OCI-LY3 (cell line): Measurements from ENCODE around the gene TMEM91.

Source experiments
- H2AFZ ChIP-seq: fragments of 200-600, 300-600 bp; shearing (Covaris generic); 2 replicates; pipeline ENCODE4 v1.6.0; 2014; ENCODE audit warnings: antibody characterized with exemption, low read depth, low read length
- H3K27ac ChIP-seq: fragments of 200-600, 300-600 bp; sonication (generic); 2 replicates; pipeline ENCODE4 v1.5.1; 2014; ENCODE audit warnings: mild to moderate bottlenecking, low read length, moderate library complexity, mixed read lengths
- H3K27me3 ChIP-seq: fragments of 200-600, 300-600 bp; sonication (generic); 2 replicates; pipeline ENCODE4 v1.6.1; 2014; ENCODE audit warnings: low read depth, low read length, mixed read lengths
- H3K36me3 ChIP-seq: fragments of 200-600, 300-600 bp; sonication (generic); replicated peaks from 2 replicates; pipeline ENCODE3; 2014; ENCODE audit warnings: low read depth, low read length, mixed read lengths
- H3K4me1 ChIP-seq: fragments of 300-600, 200-600 bp; sonication (generic); 2 replicates; pipeline ENCODE4 v1.6.1; 2014; ENCODE audit warnings: low read length, mixed read lengths
- H3K4me2 ChIP-seq: fragments of 200-600, 300-600 bp; sonication (generic); 2 replicates; pipeline ENCODE4 v1.6.1; 2014; ENCODE audit warnings: low read length, mixed read lengths
- H3K4me3 ChIP-seq: fragments of 300-600, 200-600 bp; sonication (generic); 2 replicates; pipeline ENCODE4 v1.5.1; 2014; ENCODE audit warnings: antibody characterized with exemption, mild to moderate bottlenecking, low read length, moderate library complexity
- H3K79me2 ChIP-seq: fragments of 300-600, 200-600 bp; shearing (Covaris generic); 2 replicates; pipeline ENCODE4 v1.6.1; 2014; ENCODE audit warnings: mild to moderate bottlenecking, low read length, mixed read lengths
- H3K9ac ChIP-seq: fragments of 300-600, 200-600 bp; shearing (Covaris generic); 2 replicates; pipeline ENCODE4 v1.6.0; 2014; ENCODE audit warnings: mild to moderate bottlenecking, low read length, moderate library complexity
- H3K9me3 ChIP-seq: fragments of 200-600, 300-600 bp; shearing (Covaris generic); 2 replicates; pipeline ENCODE4 v1.6.1; 2014; ENCODE audit warnings: low read length, mixed read lengths; ENCODE audit not compliant: insufficient read depth
- H4K20me1 ChIP-seq: fragments of 200-600, 300-600 bp; sonication (generic); 2 replicates; pipeline ENCODE4 v1.6.1; 2016; ENCODE audit warnings: low read length, mixed read lengths; ENCODE audit not compliant: insufficient read depth
- EZH2phosphoT487 ChIP-seq: fragments of 200-600 bp; shearing (Covaris generic); IDR thresholded peaks from 2 replicates; pipeline ENCODE4 v1.6.1; 2018; ENCODE audit warnings: antibody characterized with exemption, mixed run types, low read depth
- TF ChIP-seq, protein P1 (sequence below): fragments of 200-600, 300-600 bp; sonication (generic); IDR thresholded peaks from 2 replicates; pipeline ENCODE4 v1.5.1; 2014; ENCODE audit warnings: antibody characterized with exemption, low read length, low read depth

The TMEM91 gene

DNA sequence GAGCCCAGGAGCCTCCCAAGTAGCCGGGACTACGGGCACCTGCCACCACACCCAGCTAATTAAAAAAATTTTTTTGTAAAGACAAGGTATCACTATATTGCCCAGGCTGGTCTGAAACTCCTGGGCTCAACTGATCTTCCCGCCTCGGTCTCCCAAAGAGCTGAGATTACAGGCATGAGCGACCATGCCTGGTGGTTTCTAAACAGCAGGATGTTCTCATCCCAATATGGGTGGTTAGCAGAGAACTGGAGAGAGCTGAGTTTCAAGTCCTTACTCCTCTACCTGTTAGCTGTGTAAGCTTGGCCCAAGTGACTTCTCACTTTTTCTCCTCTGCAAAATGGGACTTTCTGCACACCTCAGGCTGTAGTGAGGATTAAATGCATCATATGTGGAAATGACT, 8.0 kb downstream of the TMEM91 start:
- H3K4me3 ChIP-seq: no peak overlapping the region
- H3K27me3 ChIP-seq: no peaks in the 10 kb centered on the region
- H3K4me2 ChIP-seq: no peak overlapping the region
- H3K9me3 ChIP-seq: no peaks in the 10 kb centered on the region
- H3K9ac ChIP-seq: no peak overlapping the region
- no peaks in the 10 kb centered on the region for H3K79me2 ChIP-seq
- no peaks in the 10 kb centered on the region for H4K20me1 ChIP-seq
- no peaks in the 10 kb centered on the region for H3K4me1 ChIP-seq
- no peak overlapping the region for H3K27ac ChIP-seq
- TF ChIP-seq EZH2phosphoT487: no peak
- TF ChIP-seq, protein P1, sequence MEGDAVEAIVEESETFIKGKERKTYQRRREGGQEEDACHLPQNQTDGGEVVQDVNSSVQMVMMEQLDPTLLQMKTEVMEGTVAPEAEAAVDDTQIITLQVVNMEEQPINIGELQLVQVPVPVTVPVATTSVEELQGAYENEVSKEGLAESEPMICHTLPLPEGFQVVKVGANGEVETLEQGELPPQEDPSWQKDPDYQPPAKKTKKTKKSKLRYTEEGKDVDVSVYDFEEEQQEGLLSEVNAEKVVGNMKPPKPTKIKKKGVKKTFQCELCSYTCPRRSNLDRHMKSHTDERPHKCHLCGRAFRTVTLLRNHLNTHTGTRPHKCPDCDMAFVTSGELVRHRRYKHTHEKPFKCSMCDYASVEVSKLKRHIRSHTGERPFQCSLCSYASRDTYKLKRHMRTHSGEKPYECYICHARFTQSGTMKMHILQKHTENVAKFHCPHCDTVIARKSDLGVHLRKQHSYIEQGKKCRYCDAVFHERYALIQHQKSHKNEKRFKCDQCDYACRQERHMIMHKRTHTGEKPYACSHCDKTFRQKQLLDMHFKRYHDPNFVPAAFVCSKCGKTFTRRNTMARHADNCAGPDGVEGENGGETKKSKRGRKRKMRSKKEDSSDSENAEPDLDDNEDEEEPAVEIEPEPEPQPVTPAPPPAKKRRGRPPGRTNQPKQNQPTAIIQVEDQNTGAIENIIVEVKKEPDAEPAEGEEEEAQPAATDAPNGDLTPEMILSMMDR: no peak
- peaks cover 27% of the 10 kb centered on the region for H3K36me3 ChIP-seq
- no peak overlapping the region for H2AFZ ChIP-seq

DNA sequence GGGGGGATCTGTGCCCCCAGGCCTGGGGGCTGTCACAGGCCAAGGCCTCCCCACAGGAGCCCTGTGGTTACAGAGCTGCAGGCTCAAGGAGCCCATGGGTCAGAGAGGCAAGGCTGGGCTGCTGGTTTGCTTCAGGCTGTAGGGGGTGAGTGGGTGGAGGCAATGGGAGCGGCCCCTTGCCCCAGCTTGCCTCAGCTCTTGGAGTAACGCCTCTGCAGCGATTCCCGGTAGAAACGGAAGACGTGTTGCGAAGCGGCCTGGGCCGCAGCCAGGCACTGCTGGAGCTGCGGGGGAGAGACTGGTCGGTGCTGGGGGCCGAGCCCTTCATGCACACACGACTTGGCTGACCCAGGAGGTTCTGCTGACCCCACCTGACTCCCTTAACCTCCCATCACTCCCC, 10.1 kb downstream of the TMEM91 start:
- H3K27ac ChIP-seq: no peak overlapping the region
- H3K4me1 ChIP-seq: no peaks in the 10 kb centered on the region
- H4K20me1 ChIP-seq: no peaks in the 10 kb centered on the region
- no peaks in the 10 kb centered on the region for H3K79me2 ChIP-seq
- TF ChIP-seq, protein P1: no peak
- TF ChIP-seq EZH2phosphoT487: no peak
- H3K4me3 ChIP-seq: no peak overlapping the region
- no peaks in the 10 kb centered on the region for H3K27me3 ChIP-seq
- H3K9ac ChIP-seq: no peak overlapping the region
- peaks cover 42% of the 10 kb centered on the region for H3K36me3 ChIP-seq
- H3K4me2 ChIP-seq: no peak overlapping the region
- no peaks in the 10 kb centered on the region for H3K9me3 ChIP-seq
- H2AFZ ChIP-seq: no peak overlapping the region

DNA sequence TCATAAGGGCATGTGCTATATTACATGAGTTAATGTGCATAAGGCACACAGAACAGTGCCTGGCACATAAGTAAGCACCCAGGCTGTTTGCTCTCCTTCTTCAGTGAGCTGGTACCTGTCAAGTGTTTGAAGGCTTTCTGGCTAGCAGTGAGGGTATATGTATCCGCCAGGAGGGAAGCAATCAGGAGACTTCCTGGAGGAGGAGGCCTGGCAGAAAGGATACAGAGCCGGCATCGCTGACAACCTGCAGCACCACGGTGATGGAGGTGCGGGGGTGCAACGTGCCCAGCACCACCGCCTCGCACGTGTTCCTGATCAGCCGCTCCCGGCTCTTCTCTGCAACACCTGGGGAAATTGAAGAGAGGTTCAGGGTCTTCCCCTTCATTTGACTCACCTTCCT, 15.3 kb downstream of the TMEM91 start:
- no peak overlapping the region for H3K9ac ChIP-seq
- no peaks in the 10 kb centered on the region for H4K20me1 ChIP-seq
- peaks cover 42% of the 10 kb centered on the region for H3K36me3 ChIP-seq
- H3K9me3 ChIP-seq: no peaks in the 10 kb centered on the region
- H3K4me3 ChIP-seq: no peak overlapping the region
- peaks cover 16% of the 10 kb centered on the region for H3K4me1 ChIP-seq
- TF ChIP-seq, protein P1: no peak
- H3K79me2 ChIP-seq: peaks cover 34% of the 10 kb centered on the region
- no peak overlapping the region for H2AFZ ChIP-seq
- H3K27ac ChIP-seq: no peak overlapping the region
- H3K4me2 ChIP-seq: no peak overlapping the region
- no peaks in the 10 kb centered on the region for H3K27me3 ChIP-seq

DNA sequence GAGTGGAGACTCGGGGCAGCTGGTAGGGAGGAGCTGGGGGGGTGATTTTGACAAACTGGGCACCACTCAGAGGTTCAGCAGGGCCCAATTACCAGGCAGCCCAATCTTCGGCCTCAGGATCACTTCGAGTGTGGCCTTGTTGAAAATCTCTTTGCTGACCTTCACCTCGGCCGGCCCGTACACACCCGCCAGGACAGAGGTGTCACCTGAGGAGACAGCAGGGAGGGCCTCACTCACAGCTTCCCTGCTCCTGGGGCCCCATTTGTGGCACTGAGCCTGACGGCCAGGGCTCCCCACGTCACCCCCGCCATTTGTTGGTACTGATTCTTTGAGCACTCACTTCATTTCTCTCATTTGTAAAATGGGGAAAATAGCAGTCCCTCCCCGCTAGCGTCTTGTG, 16.4 kb downstream of the TMEM91 start:
- no peak overlapping the region for H3K9ac ChIP-seq
- no peaks in the 10 kb centered on the region for H4K20me1 ChIP-seq
- H3K27ac ChIP-seq: no peak overlapping the region
- TF ChIP-seq, protein P1: no peak
- H3K4me1 ChIP-seq: peaks cover 16% of the 10 kb centered on the region
- H2AFZ ChIP-seq: no peak overlapping the region
- H3K4me2 ChIP-seq: no peak overlapping the region
- no peak overlapping the region for H3K4me3 ChIP-seq
- H3K9me3 ChIP-seq: no peaks in the 10 kb centered on the region
- H3K27me3 ChIP-seq: no peaks in the 10 kb centered on the region
- peaks cover 34% of the 10 kb centered on the region for H3K36me3 ChIP-seq
- peaks cover 41% of the 10 kb centered on the region for H3K79me2 ChIP-seq
